Keratinocyte (primary cell): ENCODE data around the gene KREMEN2. TPM values are rescaled to one million over a fixed set of nuclear protein-coding genes. Genes with fewer than 3 reads are reported as not detected.

ENCODE experiments used
- DNase-seq: peaks from one replicate; pipeline ENCODE4 v3.0.0-alpha.2; 2011; ENCODE audit warnings: low read depth, missing footprints, low spot score
- FAIRE-seq: peaks from 2 replicates; lab custom pipeline; 2011; peaks lifted over from hg19 to GRCh38; lab: Jason Lieb, UNC
- H2AFZ ChIP-seq: 2 replicates; pipeline ENCODE4 v1.6.0; 2012; ENCODE audit warnings: low read length, control low read depth, inconsistent platforms; ENCODE audit not compliant: control insufficient read depth
- H3K27ac ChIP-seq: 2 replicates; pipeline ENCODE4 v1.5.1; 2011; ENCODE audit warnings: low read length; ENCODE audit not compliant: control insufficient read depth, insufficient read depth
- H3K27me3 ChIP-seq: 3 replicates; pipeline ENCODE4 v1.6.0; 2011; ENCODE audit warnings: low read length; ENCODE audit not compliant: control insufficient read depth, insufficient read depth; ENCODE audit errors: extremely low read depth
- H3K36me3 ChIP-seq, 2 experiments: 2 replicates in 1 of 2; 3 replicates in 1 of 2; pipeline ENCODE4 v1.5.1; 2011; ENCODE audit warnings: low read length in 2 of 2, mild to moderate bottlenecking in 1 of 2; ENCODE audit not compliant: control insufficient read depth in 2 of 2, insufficient read depth in 2 of 2; ENCODE audit errors: extremely low read depth in 1 of 2
- H3K4me1 ChIP-seq: 3 replicates; pipeline ENCODE4 v1.5.1; 2011; ENCODE audit warnings: low read length; ENCODE audit not compliant: control insufficient read depth, insufficient read depth; ENCODE audit errors: extremely low read depth
- H3K4me2 ChIP-seq: 3 replicates; pipeline ENCODE4 v1.6.0; 2011; ENCODE audit warnings: low read depth, low read length; ENCODE audit not compliant: control insufficient read depth, insufficient read depth; ENCODE audit errors: extremely low read depth
- H3K4me3 ChIP-seq, 3 experiments: fragments of 200-600 bp in 1 of 3; sonication (generic) in 1 of 3; 2 replicates in 2 of 3; 3 replicates in 1 of 3; pipeline ENCODE4 v1.5.1; 2011 to 2016; ENCODE audit warnings: low read length in 3 of 3, mild to moderate bottlenecking in 3 of 3, control low read depth in 2 of 3, inconsistent platforms in 1 of 3, low read depth in 1 of 3, mixed read lengths in 1 of 3, mixed run types in 1 of 3, moderate library complexity in 1 of 3; ENCODE audit not compliant: control insufficient read depth in 2 of 3, insufficient read depth in 2 of 3; ENCODE audit errors: extremely low read depth in 1 of 3
- H3K79me2 ChIP-seq: 2 replicates; pipeline ENCODE4 v1.6.0; 2012; ENCODE audit warnings: low read length; ENCODE audit not compliant: control insufficient read depth, insufficient read depth
- H3K9ac ChIP-seq: 3 replicates; pipeline ENCODE4 v1.6.0; 2011; ENCODE audit warnings: low read length; ENCODE audit not compliant: control insufficient read depth, insufficient read depth; ENCODE audit errors: extremely low read depth
- H3K9me1 ChIP-seq: 3 replicates; pipeline ENCODE4 v1.6.0; 2011; ENCODE audit warnings: low read length; ENCODE audit not compliant: control insufficient read depth, insufficient read depth; ENCODE audit errors: extremely low read depth
- H3K9me3 ChIP-seq: 2 replicates; pipeline ENCODE4 v1.5.1; 2012; ENCODE audit warnings: low read depth, low read length; ENCODE audit not compliant: control insufficient read depth
- H4K20me1 ChIP-seq: 3 replicates; pipeline ENCODE4 v1.6.0; 2011; ENCODE audit warnings: low read length; ENCODE audit not compliant: control insufficient read depth, insufficient read depth; ENCODE audit errors: extremely low read depth
- CTCF ChIP-seq, 3 experiments: IDR thresholded peaks in 1 of 3; conservative IDR thresholded peaks in 1 of 3; optimal IDR thresholded peaks in 1 of 3; 2 replicates in 2 of 3; 3 replicates in 1 of 3; pipeline versions ENCODE3 to v1.5.1; 2011; ENCODE audit warnings: low read length in 3 of 3, mild to moderate bottlenecking in 3 of 3, moderate library complexity in 2 of 3, control low read depth in 1 of 3, inconsistent platforms in 1 of 3; ENCODE audit not compliant: insufficient read depth in 2 of 3; ENCODE audit errors: extremely low read depth in 1 of 3
- EZH2 ChIP-seq: IDR thresholded peaks from one replicate; pipeline ENCODE4 v1.6.1; 2012; ENCODE audit warnings: inconsistent platforms, mild to moderate bottlenecking, low read length, moderate library complexity
- dilution Hi-C: fragments of 300-500 bp; cut with MboI; formaldehyde crosslinking; loops from one replicate; pipeline ENCODE4 v1.7.0; 2020; ENCODE audit warnings: low sequenced_read_pairs; ENCODE audit not compliant: extremely low pct_ligation_motif_present
- polyA plus RNA-seq, 5 experiments: library from polyadenylated mRNA; depleted of rRNA in 3 of 5; stranded (reverse) in 3 of 5; stranded (forward) in 1 of 5; unstranded in 1 of 5; fragments of >200 nt; gene quantifications; 1 replicate in 1 of 5; 2 replicates in 3 of 5; 3 replicates in 1 of 5; pipeline versions ENCODE4 v1.2.1 to v1.2.3, GENCODE V29; 2011 to 2012; ENCODE audit warnings: missing spikeins in 2 of 5, low read depth in 1 of 5, low replicate concordance in 1 of 5

Gene KREMEN2
- polyA plus RNA-seq, 1 donor (not counting 4 experiments of a cell fraction or from before 2014, with no cell fraction given): 3.3 TPM

GRCh38 chr16:2974319-2975056 lies 10.4 kb downstream of the KREMEN2 start:
- Histone ChIP-seq H4K20me1 (peaks cover 9% of the 10 kb centered on the region), H2AFZ (no peak overlapping the region), H3K36me3 (peaks cover 1 to 17% of the 10 kb centered on the region in 2 experiments), H3K4me3 (no peak overlapping the region), H3K27ac (no peak overlapping the region), H3K9me3 (no peaks in the 10 kb centered on the region), H3K27me3 (no peaks in the 10 kb centered on the region), H3K9me1 (peaks cover 2% of the 10 kb centered on the region), H3K9ac (no peak overlapping the region), H3K79me2 (peaks cover 21% of the 10 kb centered on the region), H3K4me2 (no peak overlapping the region), H3K4me1 (peaks cover 20% of the 10 kb centered on the region)
- TF ChIP-seq EZH2 (no peak), CTCF (optimal IDR thresholded peaks at IDR 0.05 in 1 of 3, IDR thresholded peaks at IDR 0.05 in 1 of 3, conservative IDR thresholded peaks at IDR 0.05 in 1 of 3; ENCODE audit: extremely low read depth in 1 of 3, insufficient read depth in 2 of 3, low read length in 3 of 3) (no peak)
- no peak for FAIRE-seq
- dilution Hi-C loops: no loop called here
- no peak for DNase-seq

- Histone ChIP-seq H3K9me3 (no peaks in the 10 kb centered on the region), H3K27ac (no peak overlapping the region), H4K20me1 (peaks cover 9% of the 10 kb centered on the region), H3K79me2 (peaks cover 25% of the 10 kb centered on the region), H3K4me3 (no peak overlapping the region), H3K9me1 (peaks cover 2% of the 10 kb centered on the region), H3K9ac (no peak overlapping the region), H3K36me3 (peaks cover 1 to 17% of the 10 kb centered on the region in 2 experiments), H3K27me3 (no peaks in the 10 kb centered on the region), H3K4me1 (peaks cover 20% of the 10 kb centered on the region), H2AFZ (no peak overlapping the region), H3K4me2 (no peak overlapping the region)
- no peak for FAIRE-seq
- no peak for DNase-seq
- dilution Hi-C loops: no loop called here
- TF ChIP-seq CTCF (optimal IDR thresholded peaks at IDR 0.05 in 1 of 3, IDR thresholded peaks at IDR 0.05 in 1 of 3, conservative IDR thresholded peaks at IDR 0.05 in 1 of 3; ENCODE audit: extremely low read depth in 1 of 3, insufficient read depth in 2 of 3, low read length in 3 of 3): no peak
- TF ChIP-seq EZH2: no peak
These were observed 11.2 kb downstream of the KREMEN2 start for GRCh38 chr16:2975161-2975795.
